Kidney glomerular epithelial cell (primary cell): Measurements from ENCODE around the gene VCP.
"Not testable (repeated sequence)": the region's sequence is repeated elsewhere in the genome, so short reads cannot be mapped to it uniquely, and the experiment has no call there.

Experiments used
- DNase-seq: peaks from one replicate; lab custom pipeline; 2025; lab: John Stamatoyannopoulos, UW

The VCP gene

DNA sequence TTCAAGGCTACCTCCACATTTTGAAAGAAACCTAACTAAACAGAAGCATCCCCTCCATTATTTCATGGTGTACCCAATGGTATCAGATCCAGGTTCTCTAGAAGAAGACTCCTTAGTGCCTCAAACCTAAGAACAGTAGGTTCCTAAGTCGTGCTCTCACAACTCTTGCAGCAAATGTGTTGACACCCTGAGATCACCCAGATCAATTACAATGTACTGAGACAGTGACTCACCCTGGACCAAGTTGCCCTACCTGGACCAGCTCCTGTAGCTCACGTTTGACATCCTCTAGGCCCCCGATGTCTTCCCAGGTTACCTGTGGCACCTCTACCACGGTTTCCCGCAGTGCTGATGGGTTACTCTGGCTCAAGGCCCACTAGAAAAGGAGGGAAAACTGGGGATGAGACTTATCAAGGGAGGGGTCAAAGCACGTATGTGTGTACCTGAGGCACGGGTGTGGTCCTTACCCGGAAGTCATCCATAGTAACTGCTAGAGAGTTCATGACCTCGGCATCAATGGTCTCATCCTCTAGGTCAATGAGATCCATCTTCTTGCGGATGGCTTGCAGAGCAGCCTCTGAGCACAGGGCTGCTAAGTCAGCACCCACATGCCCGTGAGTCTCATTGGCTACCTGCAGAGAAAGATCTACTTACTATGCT is 11.7 kb downstream of the VCP start:
- DNase-seq, result no peak

DNA sequence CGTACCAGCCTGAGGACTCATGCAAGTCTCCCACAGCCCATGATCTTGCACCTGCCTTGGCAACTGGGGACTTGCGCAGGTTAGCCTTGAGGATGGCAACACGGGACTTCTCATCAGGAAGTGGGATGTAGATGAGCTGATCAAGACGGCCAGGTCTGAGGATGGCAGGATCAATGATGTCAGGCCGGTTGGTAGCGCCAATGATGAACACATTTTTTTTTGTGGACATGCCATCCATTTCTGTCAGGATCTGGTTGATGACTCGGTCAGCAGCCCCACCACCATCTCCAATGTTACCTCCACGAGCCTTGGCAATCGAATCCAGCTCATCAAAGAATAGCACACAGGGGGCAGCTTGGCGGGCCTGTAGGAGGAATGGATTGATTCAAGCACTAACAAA is 13.0 kb downstream of the VCP start:
- DNase-seq, result no peak

DNA sequence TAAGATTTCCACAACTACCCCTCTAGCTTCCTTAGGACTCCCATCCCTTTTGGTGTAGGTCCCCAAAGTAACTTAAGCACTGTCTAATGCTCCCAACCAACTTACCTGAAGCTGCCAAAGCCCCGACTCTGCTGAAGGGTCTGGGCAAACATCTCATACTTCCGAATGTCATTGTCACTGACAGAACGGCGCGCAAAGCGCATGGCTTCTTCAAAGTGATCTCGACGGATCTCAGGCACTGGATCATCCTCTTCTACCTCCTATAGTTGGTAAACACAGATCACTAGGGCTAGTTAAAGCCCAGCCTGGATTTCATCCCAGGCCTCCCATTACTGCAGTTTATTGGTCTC is 15.2 kb downstream of the VCP start:
- no peak for DNase-seq

DNA sequence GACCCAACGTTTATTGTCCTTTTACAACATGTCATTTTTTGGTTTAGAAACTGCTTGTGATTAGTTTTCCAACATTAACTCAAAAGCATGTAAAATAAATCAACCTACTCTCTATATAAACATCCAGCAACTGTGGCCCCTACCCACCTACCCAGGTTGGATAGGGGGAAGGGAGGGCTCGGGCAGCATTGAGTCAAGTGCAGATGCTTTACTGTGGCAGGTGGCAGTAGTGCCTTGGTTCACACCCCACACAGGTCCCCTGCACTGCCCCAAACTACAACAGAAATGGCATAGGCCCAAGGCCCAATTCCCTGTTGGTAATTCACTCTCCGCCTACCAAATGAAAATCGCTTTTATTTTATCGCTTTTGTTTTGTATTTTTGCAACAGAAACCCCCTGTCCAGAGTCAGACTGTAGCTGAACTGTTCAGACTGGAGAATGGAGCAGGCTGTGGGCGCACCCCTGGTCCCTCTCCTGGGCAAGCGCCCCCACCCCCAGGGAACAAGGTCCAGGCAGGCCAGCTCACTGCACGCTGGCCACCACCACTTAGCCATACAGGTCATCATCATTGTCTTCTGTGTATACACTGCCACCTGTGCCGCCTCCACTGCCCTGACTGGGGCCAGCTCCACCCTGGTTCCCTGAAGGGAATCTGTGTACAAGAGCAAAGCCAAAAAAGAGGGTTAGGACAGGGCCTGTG is 15.7 kb downstream of the VCP start:
- DNase-seq, result no peak

DNA sequence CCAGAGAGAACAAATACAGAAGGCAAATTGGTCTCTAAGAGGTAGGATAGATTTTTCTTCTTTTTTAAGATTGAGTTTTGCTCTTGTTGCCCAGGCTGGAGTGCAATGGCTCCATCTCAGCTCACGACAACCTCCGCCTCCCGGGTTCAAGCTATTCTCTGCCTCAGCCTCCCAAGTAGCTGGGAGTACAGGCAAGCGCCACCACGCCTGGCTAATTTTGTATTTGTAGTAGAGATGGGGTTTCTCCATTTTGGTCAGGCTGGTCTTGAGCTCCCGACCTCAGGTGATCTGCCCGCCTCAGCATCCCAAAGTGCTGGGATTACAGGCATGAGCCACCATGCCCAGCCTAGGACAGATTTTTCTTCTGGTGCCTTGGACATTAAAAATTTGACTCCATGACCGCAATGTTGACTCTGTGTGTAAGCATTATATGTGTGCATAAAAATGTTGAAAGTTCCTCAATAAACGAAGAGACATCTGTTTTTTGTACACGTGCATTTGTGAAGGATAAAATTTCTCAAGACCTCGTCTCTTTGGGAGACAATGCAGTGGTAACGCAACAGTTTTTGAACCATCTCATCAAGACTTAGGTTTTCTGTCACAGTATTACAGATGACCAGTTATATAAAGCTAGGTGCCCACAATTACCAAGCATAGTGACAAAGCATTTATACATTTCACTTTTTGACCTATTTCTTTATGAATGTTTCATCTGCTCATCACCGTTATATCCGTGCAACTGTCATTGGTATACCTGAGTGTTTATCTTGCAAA is 17.4 kb downstream of the VCP start:
- DNase-seq, result no peak

DNA sequence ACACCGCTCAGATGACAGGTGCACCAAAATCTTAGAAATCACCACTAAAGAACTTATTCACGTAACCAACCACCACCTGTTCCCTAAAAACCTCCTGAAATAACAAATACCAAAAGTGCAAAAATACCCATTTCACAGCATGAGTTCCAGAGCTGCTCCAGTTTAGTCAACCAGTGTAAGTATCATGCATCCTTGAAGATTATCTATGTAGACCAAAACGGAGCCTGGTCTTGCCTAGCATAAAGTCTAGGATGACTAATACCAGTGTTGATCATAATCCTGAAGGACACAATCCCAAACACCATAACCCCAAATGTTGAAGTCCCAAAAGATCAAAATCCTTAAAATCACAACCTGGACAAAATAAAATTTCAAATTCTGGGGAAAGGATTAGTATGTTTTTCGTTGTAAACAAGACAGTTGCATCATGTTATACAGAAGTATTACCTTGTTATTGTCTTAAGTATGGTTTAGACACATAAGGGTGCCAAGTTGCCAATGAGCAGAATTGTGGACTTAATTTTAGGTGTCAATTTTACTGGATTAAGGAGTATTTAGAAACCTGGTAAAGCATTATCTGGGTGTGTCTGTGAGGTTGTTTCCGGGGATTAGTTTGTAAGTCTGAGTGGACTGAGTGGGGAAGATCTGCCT is 18.1 kb downstream of the VCP start:
- no peak for DNase-seq

DNA sequence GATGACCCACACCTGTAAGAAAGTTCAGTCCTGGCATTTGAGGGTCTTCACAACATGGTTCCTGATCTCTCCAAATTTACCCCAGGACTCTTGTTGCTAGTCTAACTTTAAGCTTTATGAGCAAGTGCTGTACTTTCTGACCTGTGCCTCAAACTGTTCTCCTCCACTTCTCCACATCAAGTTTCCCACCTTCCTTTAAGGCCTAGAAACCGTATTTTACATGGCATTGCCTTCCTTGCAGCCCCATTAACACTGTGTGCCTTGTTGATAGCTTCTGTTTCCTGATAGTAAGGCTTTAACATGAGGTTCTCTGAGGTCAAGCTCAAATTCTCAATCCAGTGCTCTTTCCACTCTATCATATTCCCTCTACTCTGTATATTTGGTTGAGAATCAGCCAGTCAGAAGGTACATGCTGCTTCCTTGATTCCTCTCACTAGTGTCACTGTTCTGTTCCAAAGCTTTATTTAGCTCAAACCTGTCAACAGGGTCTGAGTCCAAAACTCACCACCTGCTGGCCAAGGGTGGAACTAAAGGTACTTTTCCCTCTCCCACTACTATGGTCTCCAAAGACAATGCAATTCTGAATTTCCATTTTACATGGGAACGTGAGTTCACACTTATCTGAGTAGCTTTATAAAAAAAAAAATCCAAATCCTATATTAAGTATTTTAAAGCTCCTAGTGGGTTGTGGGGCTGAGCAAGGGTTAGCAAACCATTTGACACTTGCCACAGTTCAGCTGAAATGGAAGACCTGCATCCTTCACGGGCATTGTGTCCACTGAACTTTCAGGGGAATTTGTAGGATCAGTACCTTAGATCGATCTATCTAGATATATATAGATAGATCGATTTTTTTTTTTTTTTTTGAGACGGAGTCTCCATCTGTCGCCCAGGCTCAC is 21.1 kb downstream of the VCP start:
- no peak for DNase-seq

DNA sequence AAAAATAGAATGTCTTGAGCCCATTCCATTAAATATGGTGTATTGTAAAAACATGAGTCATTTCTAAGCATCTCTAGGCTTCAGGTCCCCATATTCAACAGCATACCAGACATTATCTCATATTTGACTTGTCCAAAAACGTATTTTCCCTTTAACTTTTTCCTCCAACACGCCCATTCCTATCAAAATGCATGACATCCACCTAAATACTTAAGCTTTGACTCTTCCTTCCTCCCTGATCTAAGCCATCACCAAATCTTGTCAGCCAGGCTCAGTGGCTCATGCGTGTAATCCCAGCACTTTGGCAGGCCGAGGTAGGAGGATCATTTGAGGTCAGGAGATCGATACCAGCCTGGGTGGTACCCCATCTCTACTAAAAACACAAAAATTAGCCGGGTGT is 23.9 kb downstream of the VCP start:
- DNase-seq, result no peak

DNA sequence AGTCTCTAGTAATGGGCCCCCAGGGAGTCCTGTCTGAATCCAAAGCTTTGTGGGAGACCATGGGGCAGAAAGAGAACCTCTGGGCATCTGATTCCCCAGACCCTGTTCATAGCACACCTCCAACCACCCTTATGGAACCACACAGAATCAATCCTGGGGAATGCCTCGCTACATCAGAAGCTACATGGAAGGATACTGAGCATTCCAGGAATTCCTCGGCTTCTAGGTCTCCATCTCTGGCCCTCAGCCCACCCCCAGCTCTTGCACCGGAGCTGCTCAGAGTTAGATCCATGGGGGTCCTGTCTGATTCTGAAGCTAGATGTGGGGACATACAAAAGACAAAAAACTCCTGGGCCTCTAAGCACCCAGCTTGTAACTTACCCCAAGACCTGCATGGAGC is 28.4 kb downstream of the VCP start:
- no peak for DNase-seq

DNA sequence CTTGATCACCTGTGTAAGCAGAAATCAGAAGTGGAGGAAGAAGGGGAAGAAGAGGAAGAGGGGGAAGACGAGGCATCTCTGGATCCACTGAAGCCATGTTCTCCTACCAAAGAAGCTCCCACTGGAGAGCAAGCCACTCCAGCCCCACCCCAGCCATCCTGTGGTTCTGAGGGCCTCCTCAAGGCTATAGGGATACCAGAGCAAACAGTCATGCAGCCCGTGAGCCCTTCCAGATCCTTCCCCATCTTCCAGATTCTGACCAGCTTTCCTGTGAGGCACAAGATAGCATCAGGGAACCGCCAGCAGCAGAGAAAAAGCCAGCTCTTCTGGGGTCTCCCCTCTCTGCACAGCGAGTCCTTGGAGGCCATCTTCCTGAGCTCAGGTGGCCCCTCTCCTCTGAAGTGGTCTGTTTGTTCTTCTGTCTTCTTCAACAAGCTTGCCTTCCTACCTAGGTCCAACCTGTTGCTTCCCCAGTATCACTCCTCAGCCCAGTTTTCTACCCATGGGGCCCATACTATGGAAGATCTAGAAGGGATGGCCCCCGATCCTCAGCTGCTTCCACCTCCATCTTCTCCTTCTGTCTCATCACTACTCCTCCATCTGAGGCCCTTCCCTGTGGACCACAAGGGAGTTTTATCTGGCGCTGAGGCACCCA is 29.4 kb downstream of the VCP start:
- no peak for DNase-seq

DNA sequence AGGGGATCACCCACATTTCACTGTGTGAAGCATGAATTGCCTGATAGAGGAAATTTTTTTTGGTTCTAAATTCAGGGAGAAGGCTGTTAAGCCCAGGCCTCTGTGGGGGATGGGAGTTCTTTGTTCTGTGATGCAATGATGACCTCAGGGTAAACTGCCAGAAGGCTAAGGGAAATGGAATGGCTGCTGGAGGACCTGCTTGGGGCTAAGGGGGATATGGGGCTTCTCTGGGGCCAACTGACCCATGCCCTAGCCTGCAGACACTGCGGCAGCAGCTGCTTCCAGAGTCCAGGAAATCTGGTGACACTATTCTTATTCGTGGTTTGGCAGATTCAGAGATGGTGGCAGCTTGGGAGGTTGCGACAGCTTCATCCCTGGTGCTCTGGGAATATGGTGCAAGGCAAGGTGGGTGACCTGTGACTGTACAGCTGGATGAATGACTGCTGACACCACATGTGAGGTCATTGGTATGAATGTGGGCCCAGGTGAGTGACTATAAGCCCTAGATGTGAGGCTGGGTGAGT is 30.3 kb downstream of the VCP start:
- no peak for DNase-seq

DNA sequence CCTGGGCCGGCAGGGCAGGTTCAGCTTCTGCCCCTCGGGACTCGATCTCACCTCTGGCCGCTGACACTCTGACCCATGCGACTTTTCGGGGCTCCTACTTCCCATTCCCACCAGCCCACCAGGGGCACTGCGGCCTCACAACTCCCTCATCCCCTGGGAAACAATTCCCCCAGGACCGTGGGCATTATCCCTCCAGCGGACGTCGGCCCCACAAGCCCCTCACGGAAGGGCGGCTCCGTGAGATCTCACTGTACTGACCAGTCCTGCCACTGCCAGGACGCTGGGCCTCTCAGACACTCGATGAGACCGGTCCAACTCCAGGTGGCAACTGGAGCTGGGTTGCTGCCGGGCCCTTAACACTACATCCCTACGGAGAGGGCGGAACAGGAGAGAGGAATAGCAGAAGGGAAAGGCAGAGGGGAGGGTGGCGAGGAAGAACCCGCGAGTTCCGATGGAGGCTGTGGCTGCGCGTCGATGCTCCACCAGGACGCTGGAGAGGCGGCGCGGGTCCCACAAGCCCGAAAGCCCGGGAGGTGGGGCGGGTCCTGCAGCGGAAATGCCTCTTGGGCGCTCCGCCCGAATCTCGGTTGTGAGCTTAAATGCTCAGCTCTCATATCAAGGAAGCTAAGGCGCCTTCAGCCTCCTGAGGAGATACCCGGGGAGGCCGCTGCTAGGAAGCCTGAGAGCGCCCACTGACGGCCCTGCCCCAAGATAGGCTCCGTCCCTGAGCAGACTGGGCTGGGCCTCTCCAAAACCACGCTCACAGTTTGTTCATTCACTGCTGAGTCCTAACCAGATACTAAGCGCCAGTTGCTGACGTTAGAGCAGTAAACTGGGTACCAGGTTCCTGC is 36.3 kb downstream of the VCP start:
- DNase-seq, result no peak

DNA sequence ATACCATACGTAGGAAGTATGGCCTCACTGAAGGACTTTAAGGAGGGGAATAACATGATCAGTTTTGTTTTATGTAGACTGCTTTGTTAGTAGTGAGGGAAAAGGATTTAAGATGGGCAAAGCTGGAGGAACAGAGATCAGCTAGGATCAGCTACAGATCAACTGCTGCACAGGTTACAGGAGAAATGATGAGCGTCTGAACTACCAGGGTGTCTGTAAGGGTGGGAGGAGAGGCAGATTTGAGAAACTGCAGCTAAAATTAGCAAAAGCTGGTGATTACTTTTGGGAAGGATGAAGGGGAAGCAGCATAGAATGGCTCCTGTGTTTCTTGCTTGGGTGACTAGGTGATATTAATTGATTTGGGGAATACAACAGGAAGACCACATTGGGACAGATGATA is 39.3 kb downstream of the VCP start:
- DNase-seq, result no peak

DNA sequence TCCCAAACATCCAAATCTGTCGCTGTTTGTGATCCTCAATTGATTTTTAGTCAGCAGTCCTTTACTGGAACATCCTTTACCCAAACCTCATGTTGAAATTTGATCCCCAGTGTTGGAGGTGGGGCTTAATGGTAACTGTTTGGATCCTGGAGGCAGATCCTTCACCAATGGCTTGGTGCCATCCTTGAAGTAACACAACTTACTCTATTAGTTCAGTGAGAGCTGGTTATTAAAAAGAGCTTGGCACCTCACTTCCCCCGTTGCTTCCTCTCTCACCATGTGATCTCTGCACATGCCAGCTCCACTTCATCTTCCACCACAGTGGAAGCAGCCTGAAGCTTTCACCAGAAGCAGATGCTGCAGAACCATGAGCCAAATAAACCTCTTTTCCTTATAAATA is 42.6 kb downstream of the VCP start:
- no peak for DNase-seq

DNA sequence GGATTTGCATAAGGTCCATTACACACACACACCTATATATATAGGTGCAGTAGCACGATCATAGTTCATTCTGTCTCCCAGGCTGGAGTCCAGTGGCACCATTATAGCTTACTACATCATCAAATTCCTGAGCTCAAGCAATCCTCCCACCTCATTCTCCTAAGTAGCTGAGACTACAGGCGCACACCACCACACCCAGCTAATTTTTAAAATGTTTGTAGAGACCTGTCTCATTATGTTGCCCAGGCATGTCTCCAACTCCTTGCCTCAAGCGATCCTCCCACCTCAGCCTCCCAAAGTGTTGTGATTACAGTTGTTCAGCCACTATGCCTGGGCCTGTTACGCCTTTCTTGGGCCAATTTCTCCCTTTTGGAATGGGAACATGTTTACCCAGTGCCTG is 43.2 kb downstream of the VCP start:
- no peak for DNase-seq

DNA sequence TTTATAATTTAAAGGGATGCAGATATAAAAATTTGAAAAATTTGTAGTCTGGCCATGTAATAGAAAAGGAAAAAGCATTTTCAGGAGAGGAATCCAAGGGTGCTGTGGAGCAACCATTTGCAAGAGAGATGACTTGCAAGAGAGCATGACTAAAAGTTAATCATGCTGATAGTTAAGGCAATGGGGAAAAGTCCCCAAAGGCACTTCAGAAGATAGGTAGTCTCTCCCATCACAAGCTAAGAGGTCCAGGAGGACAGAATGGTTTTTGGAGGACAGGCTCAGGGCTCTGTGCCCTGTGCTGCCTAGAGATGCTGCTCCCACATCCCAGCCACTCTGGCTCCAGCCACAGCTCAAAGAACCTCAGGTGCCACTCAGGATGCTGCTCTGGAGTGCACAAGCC is 44.1 kb downstream of the VCP start:
- no peak for DNase-seq

DNA sequence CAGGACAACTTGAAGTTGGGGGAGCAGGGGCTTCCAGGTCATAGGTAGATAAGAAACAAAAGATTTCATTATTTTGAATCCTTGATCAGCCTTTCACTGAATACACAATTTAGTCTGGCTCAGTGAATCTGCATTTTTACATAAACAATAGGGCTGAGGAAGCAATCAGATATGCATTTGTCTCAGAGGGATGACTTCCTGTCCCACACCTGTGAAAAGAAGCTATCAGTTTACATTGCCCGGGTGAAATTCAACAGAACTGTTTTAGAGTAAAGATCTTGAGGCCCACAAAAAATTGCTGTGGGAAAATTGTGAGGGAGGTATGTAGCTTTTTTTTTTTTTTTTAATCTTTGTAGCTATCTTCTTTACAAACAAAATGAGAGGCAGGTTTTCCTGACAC is 44.6 kb downstream of the VCP start:
- no peak for DNase-seq

DNA sequence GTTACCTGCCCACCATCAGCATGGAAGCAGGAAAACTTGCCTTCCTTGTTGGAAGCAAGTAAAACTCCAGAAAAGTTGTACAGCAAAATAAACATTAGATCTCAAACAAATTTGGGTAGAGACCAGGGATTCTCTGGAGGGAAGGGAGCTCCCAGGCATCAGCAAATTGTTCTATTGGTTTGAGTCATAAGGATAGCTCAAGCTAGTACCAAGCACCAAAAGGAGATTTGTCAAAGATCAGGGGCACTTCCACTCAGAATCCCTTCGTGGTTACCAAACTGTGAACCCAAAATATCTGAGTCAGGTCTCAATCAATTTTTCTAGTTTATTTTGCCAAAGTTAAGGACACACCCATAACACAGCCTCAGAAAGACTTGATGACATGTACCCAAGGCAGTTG is 45.1 kb downstream of the VCP start:
- no peak for DNase-seq

DNA sequence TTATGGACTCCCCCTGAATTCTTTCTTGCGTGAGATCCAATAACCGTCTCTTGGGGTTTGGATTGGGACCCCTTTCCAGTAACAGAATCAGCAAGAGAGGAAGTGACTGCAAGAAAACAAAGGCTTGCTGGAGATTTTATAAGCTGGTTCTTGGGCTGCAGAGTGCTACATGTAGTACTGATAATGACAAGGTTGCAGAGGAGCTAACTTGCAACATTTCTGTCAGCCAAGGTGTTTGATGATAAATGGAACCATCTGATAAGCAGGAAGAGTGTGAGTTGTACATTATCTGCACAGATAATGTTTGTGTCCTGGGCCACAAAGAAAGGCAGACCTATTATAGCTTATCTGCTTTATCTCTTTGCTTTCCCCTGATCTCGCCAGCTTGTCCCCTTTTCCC is 45.8 kb downstream of the VCP start:
- DNase-seq, result no peak

DNA sequence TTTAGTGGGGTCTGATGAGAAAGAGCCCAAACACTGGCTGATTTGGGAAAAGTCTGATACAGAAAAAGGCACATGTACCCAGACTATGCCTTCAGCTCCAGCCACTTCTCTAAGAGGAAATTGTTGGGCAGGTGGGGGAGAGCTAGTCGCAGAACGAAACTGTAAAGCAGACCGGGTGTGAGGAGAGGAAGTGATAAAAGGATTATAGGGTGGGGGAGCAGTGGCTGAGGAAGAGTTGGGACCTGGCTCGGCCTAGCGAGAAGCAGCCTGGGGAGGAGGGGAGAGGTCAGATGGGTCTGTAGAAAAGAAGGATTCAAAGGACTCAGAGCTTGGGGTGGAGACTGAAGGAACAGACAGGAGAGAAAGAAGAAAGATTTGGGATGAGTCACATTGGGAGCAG is 49.0 kb downstream of the VCP start:
- not testable (repeated sequence) for DNase-seq
